IPS DF 4.7 (cell line): ENCODE results near the gene TRAPPC2L.
"Not testable (repeated sequence)": the region's sequence is repeated elsewhere in the genome, so short reads cannot be mapped to it uniquely, and the experiment has no call there.

Experiments used
- DNase-seq: peaks from one replicate; pipeline ENCODE4 v3.0.0-alpha.2; 2013; ENCODE audit warnings: low spot score; ENCODE audit errors: extremely low read depth

The TRAPPC2L gene

DNA sequence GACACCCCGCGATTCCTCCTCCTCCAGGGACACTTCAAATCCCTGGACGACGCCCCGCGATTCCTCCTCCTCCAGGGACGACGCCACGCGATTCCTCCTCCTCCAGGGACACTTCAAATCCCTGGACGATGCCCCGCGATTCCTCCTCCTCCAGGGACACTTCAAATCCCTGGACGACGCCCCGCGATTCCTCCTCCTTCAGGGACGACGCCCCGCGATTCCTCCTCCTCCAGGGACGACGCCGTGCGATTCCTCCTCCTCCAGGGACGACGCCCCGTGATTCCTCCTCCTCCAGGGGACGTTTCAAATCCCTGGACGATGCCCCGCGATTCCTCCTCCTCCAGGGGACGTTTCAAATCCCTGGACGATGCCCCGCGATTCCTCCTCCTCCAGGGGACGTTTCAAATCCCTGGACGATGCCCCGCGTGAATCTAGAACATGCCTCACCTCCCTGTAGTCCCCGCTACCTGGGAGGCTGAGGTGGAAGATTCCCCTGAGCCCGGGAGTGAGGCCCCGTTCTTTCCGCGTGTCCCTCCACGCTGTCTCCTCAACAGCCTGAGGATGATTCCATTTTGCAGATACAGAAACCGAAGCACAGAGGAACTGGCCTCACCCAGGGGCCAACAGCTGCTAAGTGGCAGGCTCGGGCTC is 32.9 kb downstream of the TRAPPC2L start:
- not testable (repeated sequence) for DNase-seq

DNA sequence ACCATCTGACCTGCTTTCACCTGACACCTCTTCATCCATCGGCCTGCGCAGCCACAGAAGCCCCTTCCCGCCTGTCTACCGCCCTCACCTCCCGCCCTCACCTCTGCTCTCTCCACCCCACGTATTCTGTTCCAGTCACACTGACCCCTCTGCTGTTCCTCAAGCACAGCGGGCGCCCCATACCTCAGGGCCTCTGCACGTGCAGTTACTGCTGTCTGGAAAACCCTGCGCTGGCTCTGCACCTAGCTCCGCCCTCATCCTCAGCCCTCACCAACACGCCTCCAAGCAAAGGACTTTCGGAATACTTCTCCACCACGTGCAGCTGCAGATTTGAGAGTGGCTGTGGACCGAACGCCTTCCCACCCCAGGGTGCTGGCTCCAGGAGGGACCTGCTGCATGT is 34.2 kb downstream of the TRAPPC2L start:
- DNase-seq, result no peak

DNA sequence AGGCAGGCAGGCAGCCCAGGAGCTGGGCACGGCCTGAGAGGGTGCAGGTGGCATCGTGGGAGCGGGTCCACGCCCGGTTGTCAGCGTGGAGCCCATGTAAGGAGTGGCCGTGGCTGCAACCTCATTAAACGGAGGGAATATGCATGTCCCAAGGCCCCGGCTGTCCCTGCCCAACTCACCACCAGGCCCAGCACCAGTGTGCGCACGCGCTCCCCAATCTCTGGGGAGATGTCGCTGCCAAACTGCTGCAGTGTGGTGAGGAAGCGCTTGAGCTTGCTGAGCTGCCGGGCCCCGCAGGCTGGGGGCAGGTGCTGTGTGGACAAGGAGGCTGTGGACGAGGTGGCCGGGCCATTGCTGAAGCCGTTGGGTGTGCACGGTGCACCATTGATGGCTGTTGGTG is 35.1 kb downstream of the TRAPPC2L start:
- no peak for DNase-seq

DNA sequence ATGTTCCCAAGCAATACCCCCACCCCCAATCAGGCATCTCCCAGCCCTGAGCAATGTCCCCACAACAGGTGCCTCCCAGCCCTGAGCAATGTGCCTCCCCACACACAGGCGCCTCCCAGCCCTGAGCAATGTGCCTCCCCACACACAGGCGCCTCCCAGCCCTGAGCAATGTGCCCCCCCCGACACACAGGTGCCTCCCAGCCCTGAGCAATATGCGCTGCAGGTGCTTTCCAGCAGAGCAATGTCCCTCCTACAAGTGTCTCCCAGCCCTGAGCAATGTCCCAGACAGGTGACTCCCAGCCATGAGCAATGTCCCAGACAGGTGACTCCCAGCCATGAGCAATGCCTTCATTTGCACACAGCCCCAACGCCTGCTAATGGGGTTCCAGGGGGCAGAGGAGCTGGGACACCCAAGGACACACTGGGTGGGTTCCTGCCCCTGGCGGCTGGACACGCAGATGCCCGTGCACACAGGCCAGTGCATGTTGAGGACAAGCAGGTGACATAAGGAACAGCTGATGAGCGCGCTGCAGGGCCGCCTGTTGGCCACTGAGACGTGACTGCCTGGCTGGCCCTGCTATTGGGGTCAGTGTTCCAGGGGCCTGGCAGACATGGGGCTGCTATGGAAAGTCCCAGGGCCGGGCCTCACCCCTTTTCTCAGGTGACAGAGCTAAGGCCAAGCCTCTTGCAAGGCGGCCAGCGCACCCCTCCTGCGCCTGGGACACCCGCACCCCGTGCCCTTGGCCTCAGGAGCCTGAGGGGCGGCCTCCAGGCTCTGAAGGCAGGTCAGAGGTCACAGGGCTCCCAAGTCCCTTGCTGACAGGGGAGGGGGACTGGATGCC is 36.4 kb downstream of the TRAPPC2L start:
- DNase-seq, result no peak

DNA sequence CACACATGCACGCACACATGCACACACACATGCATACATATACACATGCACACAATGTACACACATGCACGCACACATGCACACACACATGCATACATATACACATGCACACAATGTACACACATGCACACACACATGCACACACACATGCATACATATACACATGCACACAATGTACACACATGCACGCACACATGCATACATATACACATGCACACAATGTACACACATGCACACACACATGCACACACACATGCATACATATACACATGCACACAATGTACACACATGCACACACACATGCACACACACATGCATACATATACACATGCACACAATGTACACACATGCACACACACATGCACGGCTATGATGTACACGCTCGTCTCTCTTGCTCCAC is 37.3 kb downstream of the TRAPPC2L start:
- not testable (repeated sequence) for DNase-seq

DNA sequence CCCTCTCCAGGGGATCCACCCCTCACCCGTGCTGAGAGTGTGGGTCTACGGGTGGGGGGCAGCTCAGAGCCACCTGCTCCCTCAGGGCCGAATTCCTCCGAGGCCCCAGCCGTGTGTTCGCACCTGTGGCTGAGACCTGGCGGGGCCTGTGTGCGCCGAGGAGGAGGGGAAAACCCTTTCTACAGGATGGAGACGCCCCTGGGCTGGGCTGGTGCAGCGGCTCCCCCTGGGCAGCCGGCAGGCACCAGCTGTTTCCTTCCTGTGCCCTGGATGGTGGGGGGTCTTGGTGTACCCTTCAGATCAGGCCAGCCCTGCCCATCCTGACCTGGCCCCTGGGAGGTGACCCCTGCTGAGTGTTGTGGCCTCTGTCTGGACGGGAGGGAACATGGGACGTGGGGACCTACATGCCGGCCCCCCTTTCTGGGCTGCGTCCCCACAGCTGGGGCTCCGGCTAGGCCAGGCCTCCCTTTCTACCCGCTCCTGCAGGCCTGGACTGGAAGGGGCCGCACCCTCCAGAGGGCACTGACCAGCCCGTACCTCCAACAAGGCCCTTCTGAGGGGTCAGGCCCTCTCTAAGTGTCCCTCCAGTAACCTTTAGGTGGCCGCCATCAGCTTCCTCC is 37.9 kb downstream of the TRAPPC2L start:
- no peak for DNase-seq

DNA sequence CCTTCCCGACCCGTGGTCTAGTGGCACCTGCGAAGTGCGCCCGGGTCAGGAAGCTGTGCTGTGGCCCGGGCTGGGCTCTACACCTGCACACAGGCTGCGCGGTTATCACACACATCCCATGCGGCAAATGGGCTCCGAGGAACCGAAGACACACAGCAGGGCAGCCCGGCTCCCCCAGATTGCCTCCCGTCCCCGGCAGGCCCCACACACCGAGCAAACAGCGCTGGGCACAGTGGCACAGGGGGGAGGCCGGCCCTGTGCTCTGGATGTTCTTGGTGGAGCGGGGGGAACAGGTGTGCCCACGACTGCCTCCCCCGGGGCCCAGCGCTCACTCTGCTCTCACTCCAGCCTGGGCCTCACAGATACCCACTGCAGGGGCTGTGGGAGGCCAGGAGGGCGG is 38.4 kb downstream of the TRAPPC2L start:
- DNase-seq, result no peak

DNA sequence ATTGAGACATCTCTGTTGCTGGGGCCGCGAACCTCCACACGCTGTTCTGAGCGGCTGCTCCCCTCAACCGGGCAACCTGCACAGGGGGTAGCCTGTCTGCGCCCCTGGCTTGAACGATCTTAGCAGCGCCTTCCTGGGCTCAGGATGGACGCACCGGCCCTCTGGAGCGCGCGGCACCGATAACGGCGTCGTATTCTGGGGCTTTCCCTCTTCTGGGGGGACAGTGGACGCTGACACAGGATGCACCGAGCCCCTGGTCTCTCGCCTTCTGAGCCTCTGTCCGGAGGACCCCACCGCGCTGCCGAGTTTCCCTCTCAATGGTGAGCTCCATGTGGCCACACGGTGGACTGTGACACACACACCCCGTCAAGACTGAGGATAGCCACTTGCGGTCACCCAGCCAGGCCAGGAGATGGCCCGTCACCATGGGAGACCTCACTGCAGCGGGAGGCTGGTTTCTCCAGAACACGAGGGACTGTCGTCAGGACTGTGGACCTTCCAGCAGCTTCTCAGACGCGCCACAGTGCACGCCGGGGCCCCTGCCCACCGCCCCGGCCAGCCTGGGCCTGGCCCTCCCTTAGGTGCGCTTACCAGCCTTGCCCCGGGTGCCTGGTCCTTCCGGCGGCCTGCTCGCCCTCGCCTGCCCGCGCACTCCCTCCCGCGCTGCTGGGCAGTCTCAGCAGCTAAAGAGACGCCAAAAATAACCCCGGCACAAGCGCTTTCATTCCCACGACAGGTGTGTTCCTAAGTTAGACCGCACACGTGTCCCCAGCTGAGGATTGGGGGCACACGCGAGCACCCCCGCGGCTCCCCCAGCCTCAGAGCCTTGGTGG is 39.5 kb downstream of the TRAPPC2L start:
- no peak for DNase-seq

DNA sequence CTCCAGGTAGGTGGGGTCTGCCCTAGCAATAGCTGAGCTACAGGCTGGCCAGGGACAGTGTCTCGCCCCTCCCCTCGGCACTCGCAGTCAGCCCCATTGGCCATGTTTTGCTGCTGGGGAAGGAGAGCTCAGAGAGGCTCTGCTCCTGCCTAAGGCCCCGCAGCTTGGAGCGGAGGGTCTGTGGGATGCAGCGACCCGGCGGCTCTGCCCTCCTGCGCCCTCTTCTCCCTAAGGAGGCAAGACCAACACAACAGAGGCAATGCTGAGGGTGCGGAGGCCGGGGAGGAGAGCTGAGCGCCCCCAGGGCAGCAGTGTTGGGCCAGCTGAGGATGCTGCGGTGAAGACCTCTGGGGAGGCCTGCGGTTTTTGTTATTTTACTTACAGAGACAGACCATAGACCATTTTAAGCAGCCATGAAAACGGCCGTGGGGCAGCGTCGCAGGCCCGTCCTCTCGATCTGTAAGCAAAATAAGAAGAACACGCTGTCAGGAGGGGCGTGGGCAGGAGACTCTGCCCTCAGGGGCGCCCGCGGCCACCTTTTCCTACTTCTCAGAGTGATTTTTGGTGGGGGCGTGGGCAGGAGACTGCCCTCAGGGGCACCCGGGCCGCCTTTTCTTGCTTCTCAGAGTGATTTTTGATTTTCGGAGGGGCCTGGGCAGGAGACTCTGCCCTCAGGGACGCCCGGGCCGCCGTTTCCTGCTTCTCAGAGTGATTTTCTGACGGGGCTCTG is 40.9 kb downstream of the TRAPPC2L start:
- DNase-seq, result no peak

DNA sequence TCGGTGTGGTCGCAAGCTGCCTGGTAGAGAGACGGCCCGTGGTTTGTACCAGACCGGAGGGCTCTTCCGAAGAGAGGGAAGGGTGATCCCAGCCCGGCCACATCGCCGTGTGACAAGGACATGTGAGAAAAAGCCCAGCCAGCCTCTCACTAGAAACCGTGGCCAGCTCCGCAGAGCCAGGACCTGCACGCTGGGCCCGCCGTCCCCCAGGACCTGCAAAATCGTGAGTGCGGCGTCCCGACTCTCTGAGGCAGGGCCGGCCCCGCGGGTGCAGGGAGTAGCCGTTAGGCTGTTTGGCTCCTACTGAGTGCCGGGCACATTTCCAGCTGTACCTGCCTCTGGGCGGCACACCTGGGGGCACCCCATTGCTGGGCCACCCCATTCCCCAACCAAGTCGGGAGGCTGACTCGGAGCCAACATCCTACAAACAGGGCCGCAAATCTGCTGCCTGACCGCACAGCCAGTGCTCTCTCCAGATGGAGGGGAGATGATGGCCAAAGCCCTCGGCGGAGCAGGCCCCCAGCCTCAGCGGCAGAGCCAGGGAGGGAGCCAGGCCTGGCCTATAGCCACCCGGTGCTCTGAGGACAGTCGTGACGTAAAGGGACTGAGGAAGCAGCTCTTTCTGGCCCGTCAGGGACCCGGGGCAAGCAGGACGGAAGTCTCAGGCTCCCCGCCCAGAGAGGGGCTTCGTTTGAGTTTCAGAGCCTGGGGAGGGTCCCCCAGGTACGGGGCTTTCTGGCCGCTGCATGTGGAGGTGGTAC is 43.2 kb downstream of the TRAPPC2L start:
- no peak for DNase-seq

DNA sequence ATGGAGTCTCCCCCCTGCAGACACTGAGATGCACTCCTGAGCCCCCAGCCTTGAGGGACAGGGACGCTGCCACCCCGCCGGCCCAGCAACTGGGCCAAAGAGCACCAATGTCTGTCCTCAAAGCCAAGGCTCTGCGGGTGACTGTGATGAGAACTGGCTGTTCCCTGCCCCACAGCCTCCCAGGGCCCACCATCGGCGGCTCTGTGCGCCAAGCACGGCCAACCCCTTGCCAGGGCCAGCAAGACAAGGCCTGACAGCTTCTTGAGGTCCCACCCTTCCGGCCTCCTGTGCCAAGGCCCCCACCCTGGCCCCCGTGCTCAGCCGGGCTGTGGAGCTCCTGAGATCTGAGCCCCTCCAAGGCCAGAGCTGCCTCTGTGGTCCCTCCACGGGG is 43.7 kb downstream of the TRAPPC2L start:
- DNase-seq, result no peak

DNA sequence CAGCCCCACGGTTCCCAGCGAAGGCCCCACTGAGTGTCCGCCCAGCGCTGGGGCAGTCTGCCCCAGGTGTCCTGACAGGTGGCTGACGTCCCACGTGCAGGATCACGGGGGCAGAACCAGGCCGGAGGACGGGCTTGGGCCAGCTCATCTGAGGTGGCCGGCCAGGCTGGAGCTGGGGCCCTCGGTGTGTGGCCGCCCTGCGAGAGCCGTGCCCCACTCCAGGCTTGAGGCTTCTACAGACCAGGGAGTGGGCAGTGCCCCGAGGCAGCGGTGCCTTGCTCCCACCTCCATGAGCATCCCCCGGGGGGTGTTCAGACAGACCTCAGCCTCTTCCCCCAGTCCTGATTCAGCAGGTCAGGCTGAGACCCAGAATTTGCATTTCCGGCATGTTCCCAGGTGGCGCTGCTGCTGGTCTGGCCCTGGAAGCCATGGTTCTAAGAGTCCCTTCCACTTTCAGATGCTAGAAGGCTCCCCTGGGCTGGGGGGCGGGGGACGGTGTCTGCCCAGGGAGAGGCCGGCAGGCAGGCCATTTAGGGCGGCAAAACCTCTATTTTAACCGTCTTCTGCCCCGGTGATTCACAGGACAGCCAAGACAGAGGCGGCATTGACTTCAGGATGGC is 44.9 kb downstream of the TRAPPC2L start:
- DNase-seq, result no peak

DNA sequence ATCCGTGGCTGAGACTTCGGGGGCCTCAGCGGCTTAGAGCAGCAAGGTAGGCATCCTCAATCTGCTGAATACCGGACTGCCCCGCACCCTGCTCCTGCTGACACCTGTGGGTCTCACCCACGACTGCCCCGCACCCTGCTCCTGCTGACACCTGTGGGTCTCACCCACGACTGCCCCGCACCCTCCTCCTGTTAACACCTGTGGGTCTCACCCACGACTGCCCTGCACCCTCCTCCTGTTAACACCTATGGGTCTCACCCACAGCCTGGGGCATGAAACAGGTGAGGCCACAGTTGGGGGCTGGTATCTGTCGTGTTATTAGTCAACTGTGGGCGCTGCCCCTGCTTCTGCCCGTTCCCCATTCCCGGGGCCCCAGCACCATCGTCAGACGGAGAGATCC is 45.8 kb downstream of the TRAPPC2L start:
- DNase-seq, result no peak

DNA sequence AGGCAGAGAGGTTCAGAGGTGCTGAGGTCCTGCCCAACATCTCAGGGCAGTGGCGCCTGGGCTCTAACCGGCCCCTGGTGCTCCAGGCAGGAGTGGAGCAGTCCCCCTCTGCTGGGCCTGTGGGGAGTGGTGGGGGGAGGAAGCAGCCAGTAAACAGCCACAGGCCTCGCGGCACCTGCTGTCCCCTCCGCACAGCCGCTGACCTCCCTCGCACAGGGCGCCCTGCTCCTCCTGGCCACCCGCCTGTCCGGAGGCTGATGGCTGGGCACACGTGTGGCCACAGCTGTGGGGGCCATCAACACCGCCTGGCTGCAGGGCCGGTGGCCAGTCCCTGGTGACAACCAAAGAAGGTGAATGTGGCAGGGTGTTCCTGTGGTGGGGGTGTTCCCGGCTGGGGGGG is 46.3 kb downstream of the TRAPPC2L start:
- no peak for DNase-seq

DNA sequence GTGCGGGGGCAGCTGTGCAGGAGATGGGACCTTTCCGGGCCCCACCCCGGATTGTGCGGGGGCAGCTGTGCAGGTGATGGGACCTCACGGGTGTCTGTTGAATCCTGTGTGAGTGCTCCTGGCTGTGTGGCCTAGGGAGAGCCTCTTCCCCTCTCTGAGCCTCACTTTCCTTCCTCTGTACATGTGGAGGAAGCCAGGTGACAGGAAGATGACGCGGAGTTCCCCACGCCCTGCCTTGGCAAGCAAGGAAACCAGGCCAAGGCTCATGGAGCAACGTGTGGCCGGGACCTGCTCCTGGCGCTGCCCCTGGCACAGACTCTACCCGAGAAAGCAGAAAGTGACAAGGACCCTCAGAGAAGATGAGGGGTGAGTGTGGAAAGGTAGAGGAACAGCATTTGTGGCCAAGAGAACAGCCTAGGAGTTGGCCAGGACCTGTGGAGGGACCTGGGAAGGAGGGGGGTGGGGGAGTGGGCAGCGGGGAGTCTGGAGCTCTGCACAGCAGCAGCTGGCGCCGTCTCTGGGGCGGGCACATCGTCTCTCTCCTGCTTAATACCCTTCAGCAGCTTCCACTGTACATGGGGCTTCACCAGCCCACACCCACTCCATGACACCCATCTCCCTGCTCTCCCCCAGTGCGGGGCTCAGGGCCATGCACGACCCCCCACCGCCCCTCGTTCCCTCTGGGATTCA is 47.9 kb downstream of the TRAPPC2L start:
- DNase-seq, result no peak

DNA sequence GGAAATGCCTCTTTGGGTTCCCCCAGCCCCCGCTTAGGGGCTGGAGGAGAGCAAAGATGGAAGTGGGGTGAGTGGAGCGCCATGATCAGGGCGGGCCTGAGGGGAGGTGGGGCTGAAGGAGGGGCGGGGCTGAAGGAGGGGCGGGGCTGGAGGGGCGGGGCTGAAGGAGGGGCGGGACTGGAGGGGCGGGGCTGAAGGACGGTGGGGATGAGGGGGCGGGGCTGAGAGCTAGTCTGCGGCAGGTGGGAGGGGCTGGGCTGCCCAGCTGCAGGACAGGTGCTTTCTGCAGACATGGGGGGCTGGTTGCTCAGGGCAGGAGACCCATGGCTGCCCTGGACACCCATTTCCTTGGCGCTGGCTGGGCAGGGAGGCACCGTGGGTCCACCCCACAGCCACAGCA is 48.6 kb downstream of the TRAPPC2L start:
- DNase-seq, result no peak

DNA sequence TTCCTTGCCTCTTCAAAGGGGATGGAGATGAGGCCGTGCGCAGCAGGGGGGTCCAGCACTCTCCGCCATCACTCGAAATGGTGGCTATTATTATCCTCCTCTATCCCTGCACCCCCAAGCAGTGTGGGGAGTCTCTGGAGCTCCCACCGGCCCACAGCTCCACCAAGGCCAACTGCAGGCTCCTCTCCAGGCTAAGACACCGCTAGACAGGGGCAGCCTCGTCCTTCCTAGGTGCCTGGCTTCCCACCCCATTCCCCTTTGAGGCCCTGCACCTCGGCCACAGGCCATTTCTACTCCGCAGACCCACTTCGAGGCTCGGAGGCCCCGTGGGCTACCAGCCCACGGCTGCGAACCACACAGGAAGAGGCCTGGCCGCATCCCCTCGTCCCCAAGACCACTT is 49.1 kb downstream of the TRAPPC2L start:
- DNase-seq, result no peak

DNA sequence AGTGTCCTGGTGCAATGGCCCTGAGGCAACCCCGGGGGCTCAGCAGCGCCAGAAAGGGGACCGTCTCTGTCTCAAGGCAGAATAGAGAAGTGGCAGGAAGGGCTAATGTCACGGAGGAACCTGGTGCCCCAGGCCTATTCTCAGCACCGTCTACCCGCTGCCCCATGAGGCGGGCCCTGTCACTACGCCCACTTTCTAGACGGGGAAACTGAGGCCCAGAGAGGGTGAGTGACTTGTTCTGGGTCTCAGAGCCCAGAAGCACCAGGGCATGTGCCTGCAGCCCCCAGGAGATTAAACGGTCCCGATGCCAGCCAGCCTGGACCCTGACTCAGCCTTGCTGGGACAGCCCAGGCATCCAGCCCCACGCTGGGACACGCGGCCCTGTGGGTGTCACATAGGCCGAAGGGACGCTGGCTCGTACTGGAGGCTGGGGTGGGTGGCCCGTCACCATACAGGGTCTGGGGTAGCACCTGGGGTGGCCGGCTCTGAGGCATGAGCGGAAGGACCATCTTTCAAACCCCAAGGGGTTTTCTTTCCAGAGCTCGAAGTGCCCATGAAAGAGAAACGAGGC is 49.7 kb downstream of the TRAPPC2L start:
- no peak for DNase-seq

DNA sequence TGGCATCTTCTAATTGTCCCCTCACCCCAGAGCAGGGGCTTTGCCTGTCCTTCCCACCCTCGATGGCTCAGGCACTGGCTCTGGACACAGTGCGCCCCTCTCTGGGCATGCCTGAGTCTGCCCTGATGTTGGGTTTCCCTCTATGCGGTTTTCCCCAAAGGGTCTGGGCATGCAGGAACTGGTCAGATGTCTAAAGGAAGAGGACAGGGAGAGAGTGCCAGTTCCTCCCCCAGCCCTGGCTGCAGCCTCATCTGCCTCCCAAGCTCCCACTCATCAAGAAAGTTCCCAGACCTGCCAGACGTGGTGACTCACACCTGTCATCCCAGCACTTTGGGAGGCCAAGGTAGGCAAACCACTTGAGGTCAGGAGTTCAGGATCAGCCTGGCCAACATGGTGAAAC is 50.8 kb downstream of the TRAPPC2L start:
- no peak for DNase-seq
